Thoracic aorta endothelial cell (primary cell): ENCODE results near the gene ABAT. TPM values are rescaled to one million over a fixed set of nuclear protein-coding genes. Genes with fewer than 3 reads are reported as not detected.

ENCODE experiments used
- small RNA-seq: library from RNA; depleted of rRNA; stranded (forward); fragments of <200 nt; gene quantifications from one replicate; pipeline ENCODE3, GENCODE V24; 2012
- total RNA-seq: library from RNA; depleted of rRNA; stranded (reverse); fragments of >200 nt; gene quantifications from 2 replicates; pipeline ENCODE4 v1.2.3, GENCODE V29; 2012

Gene ABAT
- total RNA-seq: 1.9 and 2.0 TPM in 2 replicates

DNA sequence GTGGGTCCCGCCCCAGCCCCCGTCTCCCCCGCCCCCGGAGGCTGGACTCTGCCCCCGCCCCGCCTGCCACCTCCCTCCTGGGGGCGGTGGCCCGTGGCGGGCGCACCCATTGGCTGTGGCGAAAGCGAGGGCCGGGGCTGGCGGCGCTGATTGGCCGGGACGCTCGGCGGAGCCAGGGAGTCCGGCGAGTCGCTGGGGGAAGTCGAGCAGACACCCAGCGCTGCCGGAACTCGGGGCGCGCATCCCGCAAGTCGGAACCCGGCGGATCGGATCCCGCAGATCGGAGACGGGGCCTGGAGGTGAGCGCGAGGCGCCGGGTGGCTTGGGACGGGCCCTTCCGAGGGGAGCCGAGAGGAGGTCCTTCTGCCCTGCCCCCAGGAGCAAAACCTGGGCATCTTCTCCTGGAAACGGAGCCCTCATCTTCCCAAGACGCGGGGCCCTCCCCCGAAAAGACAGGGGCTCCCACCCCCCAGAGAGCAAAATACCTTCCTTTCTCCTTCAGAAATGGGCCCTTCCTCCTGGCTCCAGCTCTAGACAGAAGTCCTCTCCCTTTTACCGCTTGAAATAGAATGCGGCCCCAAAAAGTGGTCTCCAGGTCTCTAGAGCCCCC, at the start of gene ABAT:
ABAT (plus strand) TSS at position 205 of the 610 bp plus-strand sequence. CDS start 61,123 bp downstream, outside the sequence.

DNA sequence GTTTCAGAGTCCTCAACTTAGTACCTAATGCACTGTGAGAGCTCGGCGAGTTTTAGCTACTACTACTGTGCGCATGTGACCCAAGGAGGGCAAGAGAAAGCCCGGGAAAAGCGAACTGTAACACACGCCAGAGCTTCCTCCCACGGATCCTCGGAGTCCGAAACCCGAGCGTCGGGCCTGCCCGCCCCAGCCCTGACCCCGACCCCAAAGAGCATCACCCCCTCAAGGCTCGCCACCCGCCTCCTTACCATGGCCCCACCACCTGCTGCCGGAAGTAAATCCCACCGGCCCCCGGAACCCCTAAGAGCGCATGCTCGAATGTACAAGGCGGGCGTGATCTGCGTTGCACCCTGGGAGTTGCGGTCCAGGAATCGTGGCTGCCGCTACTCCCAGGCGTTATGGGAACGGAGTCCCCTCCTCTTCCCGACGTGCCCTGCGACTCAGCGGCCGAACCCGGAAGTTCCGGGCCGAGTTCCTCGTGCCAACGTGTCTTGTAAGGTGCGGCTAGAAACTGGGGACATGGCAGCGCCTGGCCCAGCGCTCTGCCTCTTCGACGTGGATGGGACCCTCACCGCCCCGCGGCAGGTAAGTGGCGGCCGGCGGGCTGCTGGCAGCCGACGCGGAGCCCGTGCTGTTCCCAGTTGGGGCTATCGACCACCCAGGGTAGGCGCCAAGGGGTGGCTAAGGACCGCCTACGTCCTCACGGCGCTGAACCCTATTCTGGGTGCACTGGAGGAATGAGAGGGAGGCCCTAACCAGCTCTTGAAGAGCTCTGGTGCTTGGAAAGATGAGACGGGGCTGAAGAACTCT, 123.2 kb downstream of the ABAT start, which contains the start of the genes PMM2 and TMEM186:
PMM2 (plus strand) TSS at position 476 of the 810 bp plus-strand sequence; CDS start at position 520, 44 bp downstream.
TMEM186 (minus strand) TSS at position 276 of the 810 bp plus-strand sequence; CDS start at position 251, 25 bp downstream.

Small RNA genes lying within 50 kb of the gene (small RNA-seq; reads per million reads assigned to genes)
- gene AC007224.1 (not detected), gene RN7SL743P (not detected), gene RNU7-63P (not detected)

Other genes with a start within 250 kb of the ABAT start
- not detected in 2 replicates for gene TMEM114, start 84.1 kb upstream of the ABAT start, total RNA-seq
- gene METTL22, start 52.9 kb upstream of the ABAT start, total RNA-seq: 29.0 and 30.2 TPM in 2 replicates
- gene TMEM186, start 123.0 kb downstream of the ABAT start, total RNA-seq: 4.3 and 4.7 TPM in 2 replicates
- 47.9 and 56.5 TPM in 2 replicates for gene PMM2, start 123.2 kb downstream of the ABAT start, total RNA-seq
- 59.3 and 63.3 TPM in 2 replicates for gene CARHSP1, start 194.4 kb downstream of the ABAT start, total RNA-seq
- not detected in 2 replicates for gene LITAFD, start 207.7 kb downstream of the ABAT start, total RNA-seq